ENCODE measurements around the gene ARMCX2.
A peak's percentile ranks its signal among the peaks of the same experiment; 100 is the strongest.

DNA sequence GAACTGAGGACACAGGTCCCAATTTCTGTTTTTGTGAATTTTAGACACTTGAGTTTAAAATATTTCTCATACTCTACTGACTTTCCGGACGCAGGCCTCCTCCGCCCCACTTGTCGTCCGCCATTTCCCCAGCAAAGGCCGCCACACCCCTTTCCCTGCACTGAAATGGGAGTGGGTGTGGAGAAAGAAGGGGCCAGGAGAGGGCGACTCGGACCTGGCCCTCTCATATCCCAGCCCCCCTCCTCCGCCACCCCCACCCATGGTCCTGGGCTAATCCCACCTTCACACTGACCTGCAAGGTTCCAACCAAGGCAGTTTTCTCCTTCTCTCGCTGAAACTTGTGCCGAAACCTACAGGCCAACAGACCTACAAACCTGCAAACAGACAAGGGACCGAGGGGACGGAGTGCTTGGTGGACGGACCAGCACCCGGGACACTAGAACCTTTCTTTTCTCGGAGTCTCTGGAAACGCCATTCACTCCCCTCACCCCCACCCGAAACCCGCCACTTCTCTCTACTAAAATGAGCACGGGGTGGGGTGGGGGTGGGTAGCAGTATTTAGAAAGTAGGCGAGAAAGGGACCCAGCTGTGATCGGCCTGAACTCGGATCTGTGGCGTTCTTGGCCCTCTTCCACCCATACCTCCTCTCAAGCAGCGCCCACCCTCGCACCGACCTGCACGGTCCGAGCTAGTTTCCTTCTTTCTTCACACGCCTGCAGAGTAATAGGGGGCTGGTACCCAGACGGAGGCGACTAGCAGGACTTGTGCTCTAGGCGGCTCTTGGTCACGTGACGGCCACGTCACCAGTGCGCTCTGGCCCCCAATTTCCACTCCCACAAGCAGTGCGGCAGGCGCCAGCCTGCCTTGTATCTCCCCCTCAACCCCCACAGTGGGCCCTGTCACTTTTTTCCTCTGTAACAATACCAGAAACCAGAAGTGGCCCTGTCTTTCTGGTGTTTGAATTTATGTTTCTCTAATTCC, 42.1 kb downstream of the ARMCX2 start, which contains the start of gene ARMCX6:
- TF ChIP-seq EZH2 (IDR thresholded peaks at IDR 0.05; ENCODE audit: low read length, unreplicated experiment) (no peak), CTCF (conservative IDR thresholded peaks at IDR 0.05; ENCODE audit: low read depth, low read length) (peak; percentile 52), EZH2phosphoT487 (IDR thresholded peaks at IDR 0.05; ENCODE audit: borderline replicate concordance, low read length) (no peak)
